ENCODE measurements around the gene EN2.

The EN2 gene

GRCh38 chr7:155483245-155483644, 25.3 kb downstream of the EN2 start:
- no peak for DNase-seq (ENCODE audit: low read depth)
- no peak overlapping the region for H3K4me3 ChIP-seq (ENCODE audit: low read depth, low read length)
- no peak for TF ChIP-seq CTCF (IDR thresholded peaks at IDR 0.05; ENCODE audit: insufficient read depth, low read depth, low read length, missing control alignments)

- DNase-seq (ENCODE audit: low read depth): no peak
- TF ChIP-seq CTCF (IDR thresholded peaks at IDR 0.05; ENCODE audit: insufficient read depth, low read depth, low read length, missing control alignments): no peak
- no peak overlapping the region for H3K4me3 ChIP-seq (ENCODE audit: low read depth, low read length)
These were observed 26.0 kb downstream of the EN2 start for GRCh38 chr7:155483868-155484325.

GRCh38 chr7:155484483-155485399, 26.8 kb downstream of the EN2 start:
- H3K4me3 ChIP-seq (ENCODE audit: low read depth, low read length): no peak overlapping the region
- TF ChIP-seq CTCF (IDR thresholded peaks at IDR 0.05; ENCODE audit: insufficient read depth, low read depth, low read length, missing control alignments): no peak
- DNase-seq (ENCODE audit: low read depth): no peak

GRCh38 chr7:155486783-155487508, 29.0 kb downstream of the EN2 start:
- no peak for TF ChIP-seq CTCF (IDR thresholded peaks at IDR 0.05; ENCODE audit: insufficient read depth, low read depth, low read length, missing control alignments)
- no peak for DNase-seq (ENCODE audit: low read depth)

GRCh38 chr7:155487509-155488482, 29.9 kb downstream of the EN2 start:
- no peak overlapping the region for H3K4me3 ChIP-seq (ENCODE audit: low read depth, low read length)
- no peak for DNase-seq (ENCODE audit: low read depth)
- no peak for TF ChIP-seq CTCF (IDR thresholded peaks at IDR 0.05; ENCODE audit: insufficient read depth, low read depth, low read length, missing control alignments)

More at GRCh38 chr7:155486783-155487508, 29.0 kb downstream of the EN2 start:
- H3K4me3 ChIP-seq (ENCODE audit: low read depth, low read length): no peak overlapping the region

- TF ChIP-seq CTCF (IDR thresholded peaks at IDR 0.05; ENCODE audit: insufficient read depth, low read depth, low read length, missing control alignments): no peak
- no peak overlapping the region for H3K4me3 ChIP-seq (ENCODE audit: low read depth, low read length)
- no peak for DNase-seq (ENCODE audit: low read depth)
These were observed 30.7 kb downstream of the EN2 start for GRCh38 chr7:155488483-155489127.

Data from GM12865 (cell line).